Effector memory CD4-positive, alpha-beta T cell (primary cell): ENCODE measurements around the gene THEM4.

ENCODE experiments used
- DNase-seq, 3 donors: peaks; one replicate each; pipeline ENCODE4 v3.0.0-alpha.2; 2020
- H3K27ac ChIP-seq: 2 replicates; pipeline ENCODE4 v1.7.0; 2013; ENCODE audit warnings: mild to moderate bottlenecking, low read length, moderate library complexity; ENCODE audit not compliant: insufficient read depth, poor library complexity, severe bottlenecking
- H3K27me3 ChIP-seq: replicated peaks from 2 replicates; pipeline ENCODE4 v1.7.0; 2013; ENCODE audit warnings: mild to moderate bottlenecking, low read length; ENCODE audit not compliant: insufficient read depth, control insufficient read depth, poor library complexity, severe bottlenecking
- H3K36me3 ChIP-seq: 2 replicates; pipeline ENCODE4 v1.7.0; 2013; ENCODE audit warnings: mild to moderate bottlenecking, low read length, moderate library complexity; ENCODE audit not compliant: control insufficient read depth, insufficient read depth
- H3K4me1 ChIP-seq: 2 replicates; pipeline ENCODE4 v1.7.0; 2013; ENCODE audit warnings: low read length, mild to moderate bottlenecking; ENCODE audit not compliant: control insufficient read depth, insufficient read depth, poor library complexity, severe bottlenecking
- H3K4me3 ChIP-seq: 2 replicates; pipeline ENCODE4 v1.7.0; 2013; ENCODE audit warnings: low read length, low read depth, mild to moderate bottlenecking; ENCODE audit not compliant: insufficient read depth, poor library complexity, severe bottlenecking
- H3K9me3 ChIP-seq: 2 replicates; pipeline ENCODE4 v1.7.0; 2013; ENCODE audit warnings: mild to moderate bottlenecking, low read length, moderate library complexity; ENCODE audit not compliant: control insufficient read depth

The THEM4 gene

DNA sequence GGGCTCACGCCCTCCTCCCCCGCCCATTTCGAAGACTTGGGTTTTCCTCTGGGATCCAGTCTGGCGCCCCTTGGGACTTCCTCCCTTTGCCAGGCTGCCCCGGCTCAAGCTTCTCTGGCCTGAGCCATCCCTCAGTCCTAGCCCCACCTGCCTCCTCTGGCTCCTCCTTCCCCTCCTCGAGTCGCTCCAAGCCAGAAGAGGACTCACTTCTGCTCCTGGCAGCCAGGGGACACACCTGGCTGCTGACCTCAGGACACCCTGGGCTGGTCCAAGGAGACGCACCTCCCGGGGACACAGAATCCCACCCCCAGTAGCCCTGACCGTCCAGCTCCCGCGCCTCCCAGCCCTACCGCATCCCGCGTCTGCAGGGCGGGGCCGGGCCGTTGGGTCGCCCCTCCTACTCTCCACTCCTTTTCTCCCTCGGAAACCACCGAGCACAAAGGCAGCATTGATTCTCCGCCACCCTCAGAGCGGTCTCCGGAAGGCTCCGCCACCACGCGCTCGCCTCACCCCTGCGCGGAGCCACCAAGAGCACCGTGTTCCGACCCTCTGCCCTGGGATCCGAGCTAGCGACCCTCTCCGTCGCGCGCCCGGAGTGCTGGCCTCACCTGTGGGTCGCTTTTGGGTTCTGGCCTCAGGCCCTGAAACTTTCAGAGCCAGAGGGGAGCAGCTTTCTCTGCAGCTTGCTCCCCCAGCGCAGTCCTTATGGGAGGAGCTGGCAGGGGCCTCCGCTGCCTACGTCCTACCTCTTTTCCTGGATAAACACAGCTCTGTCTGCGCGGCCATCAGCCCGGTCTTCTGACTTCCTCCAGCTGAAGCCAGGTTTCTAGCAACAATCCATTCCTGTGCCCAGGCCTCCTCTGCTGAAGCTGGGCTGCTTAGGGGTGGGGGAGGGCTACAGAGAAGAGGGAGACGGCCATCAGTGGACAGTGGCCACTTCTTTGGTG is 69.6 kb downstream of the THEM4 start, which contains the start of gene C2CD4D:
C2CD4D (minus strand) TSS at position 364 of the 947 bp plus-strand sequence. CDS start 831 bp downstream, outside the sequence.
- DNase-seq = peak; percentile 64 to 67 (median 67)
- H3K4me1 ChIP-seq = peaks cover 48% of the 10 kb centered on the region
- H3K9me3 ChIP-seq = no peaks in the 10 kb centered on the region
- no peaks in the 10 kb centered on the region for H3K36me3 ChIP-seq
- peak within 1 kb of the TSS; percentile 80 for H3K27ac ChIP-seq
- no peaks in the 10 kb centered on the region for H3K27me3 ChIP-seq
- H3K4me3 ChIP-seq = peak within 1 kb of the TSS; percentile 63

DNA sequence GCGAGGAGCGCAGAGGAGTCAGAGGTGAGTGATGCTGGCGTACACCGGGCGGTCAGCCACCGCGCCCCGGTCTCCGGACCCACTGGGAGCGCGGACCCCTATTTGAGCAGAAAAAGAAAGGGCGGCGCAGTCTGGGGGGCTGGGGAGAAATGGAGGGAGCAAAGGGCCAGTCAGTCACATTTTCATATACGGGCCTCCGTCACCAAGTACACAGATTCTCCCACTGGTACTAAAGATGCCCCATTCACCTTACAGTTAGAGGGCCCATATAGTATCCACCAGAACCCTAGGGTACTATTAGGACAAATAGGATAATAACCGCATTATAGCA is 70.3 kb downstream of the THEM4 start:
- no peaks in the 10 kb centered on the region for H3K9me3 ChIP-seq
- H3K27ac ChIP-seq = peak overlapping the region; percentile 80
- H3K4me1 ChIP-seq = peaks cover 55% of the 10 kb centered on the region
- H3K27me3 ChIP-seq = no peaks in the 10 kb centered on the region
- no peak for DNase-seq
- H3K36me3 ChIP-seq = no peaks in the 10 kb centered on the region
- H3K4me3 ChIP-seq = peak overlapping the region; percentile 63

DNA sequence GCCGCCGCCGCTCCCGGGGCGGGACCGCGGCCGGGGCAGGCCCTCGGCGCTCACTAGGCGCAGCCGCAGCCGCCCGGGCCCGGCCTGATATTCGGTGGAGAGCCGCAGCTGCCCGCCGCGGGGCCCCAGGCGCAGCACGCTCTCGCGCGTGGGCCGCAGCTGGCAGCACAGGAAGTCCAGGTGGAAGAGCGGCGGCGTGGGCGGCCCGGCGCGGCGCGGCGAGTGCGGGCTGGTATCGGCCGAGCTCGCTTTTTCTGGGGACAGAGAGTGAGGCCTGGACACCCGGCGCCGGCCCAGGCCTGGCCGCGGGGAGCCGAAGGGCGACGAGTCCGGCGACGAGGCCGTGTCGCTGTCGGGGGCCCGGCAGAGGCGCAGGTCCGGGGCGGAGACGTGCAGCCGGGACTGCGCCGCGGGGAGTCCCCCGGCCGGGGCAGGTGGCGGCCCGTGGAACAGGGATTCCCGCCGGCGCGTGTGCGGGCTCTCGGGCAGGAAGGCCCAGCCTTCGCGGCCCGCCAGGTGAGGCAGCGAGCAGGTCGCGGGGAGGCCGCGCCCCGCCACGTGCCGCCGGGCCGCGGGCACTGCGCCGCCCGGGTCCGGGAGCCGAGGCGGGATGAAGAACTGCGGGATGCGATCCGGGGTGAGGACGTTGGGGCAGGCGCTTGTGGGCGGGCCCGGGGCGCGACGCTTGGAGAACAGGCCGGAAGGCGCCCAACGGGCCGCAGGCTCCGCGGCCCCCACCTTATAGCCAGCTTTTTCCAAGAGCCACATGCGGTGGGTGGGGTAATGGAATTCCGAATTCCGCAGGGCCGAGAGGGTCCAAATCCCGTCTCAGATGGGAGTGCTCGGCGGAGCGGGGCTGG is 70.9 kb downstream of the THEM4 start:
- Histone ChIP-seq H3K27ac (peak overlapping the region; percentile 80), H3K27me3 (no peaks in the 10 kb centered on the region), H3K4me3 (peak overlapping the region; percentile 63), H3K36me3 (no peaks in the 10 kb centered on the region), H3K4me1 (peaks cover 61% of the 10 kb centered on the region), H3K9me3 (no peaks in the 10 kb centered on the region)
- peak; percentile 30 to 44 (median 37) for DNase-seq

DNA sequence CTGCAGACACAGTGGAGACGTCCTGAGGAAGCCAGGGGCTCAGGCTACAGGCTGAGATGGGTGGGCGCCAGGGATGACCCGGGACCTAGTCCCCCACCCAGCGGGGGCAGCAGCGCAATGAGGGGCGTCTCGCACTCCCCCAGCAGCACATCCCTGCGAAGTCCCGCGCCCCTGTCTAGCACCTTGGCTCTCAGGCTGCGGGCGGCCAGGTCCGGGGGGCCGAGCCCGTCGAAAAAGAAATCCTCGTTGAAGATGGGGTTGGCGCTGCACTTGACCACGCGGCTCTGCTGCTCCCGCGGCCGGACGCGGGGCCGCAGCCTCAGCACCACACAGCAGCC is 71.5 kb downstream of the THEM4 start:
- no peaks in the 10 kb centered on the region for H3K36me3 ChIP-seq

DNA sequence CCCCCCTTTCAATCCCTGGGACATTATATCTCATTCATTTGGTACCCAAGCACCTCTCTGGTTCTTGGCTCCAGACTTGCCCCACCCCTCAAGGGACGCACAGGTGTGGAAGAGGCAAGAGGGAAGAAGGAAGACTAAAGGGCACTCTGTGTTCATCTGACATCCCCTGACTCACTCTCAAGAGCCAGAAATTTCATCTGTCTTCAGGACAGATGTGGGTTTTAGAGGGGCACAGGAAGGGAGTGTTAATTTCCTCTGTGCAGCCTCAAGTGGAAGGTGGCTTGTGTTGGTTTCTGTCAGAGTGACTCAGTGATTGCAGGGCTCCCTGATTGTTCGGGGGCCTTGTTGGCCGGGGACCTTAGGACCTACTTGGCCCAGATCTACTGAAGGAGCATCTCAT is 72.1 kb downstream of the THEM4 start:
- H3K4me3 ChIP-seq = peak overlapping the region; percentile 39
- peaks cover 73% of the 10 kb centered on the region for H3K4me1 ChIP-seq
- DNase-seq = peak; percentile 23 to 51 (median 44)
- H3K9me3 ChIP-seq = no peaks in the 10 kb centered on the region
- H3K36me3 ChIP-seq = no peaks in the 10 kb centered on the region
- H3K27ac ChIP-seq = peak overlapping the region; percentile 80
- no peaks in the 10 kb centered on the region for H3K27me3 ChIP-seq

More for the DNA sequence above, 71.5 kb downstream of the THEM4 start:
- Histone ChIP-seq H3K4me1 (peaks cover 66% of the 10 kb centered on the region), H3K9me3 (no peaks in the 10 kb centered on the region), H3K4me3 (peak overlapping the region; percentile 39), H3K27me3 (no peaks in the 10 kb centered on the region), H3K27ac (peak overlapping the region; percentile 80)
- DNase-seq = peak in 1 of 3 donors; percentile 22

DNA sequence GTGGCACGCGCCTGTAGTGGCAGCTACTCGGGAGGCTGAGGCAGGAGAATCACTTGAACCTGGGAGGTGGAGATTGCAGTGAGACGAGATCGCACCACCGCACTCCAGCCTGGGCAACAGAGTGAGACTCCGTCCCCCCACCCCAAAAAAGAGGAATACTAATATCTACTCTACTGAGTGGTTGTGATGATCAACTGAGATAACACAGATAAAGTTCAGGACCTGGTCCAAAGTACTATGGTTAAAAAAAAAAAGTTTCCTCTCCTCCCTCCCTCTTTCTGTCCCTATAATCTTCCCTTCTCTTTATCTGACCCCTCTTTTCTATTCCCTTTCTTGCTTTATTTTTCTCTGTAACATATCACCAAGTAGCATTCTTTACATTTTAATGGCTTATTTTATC is 73.7 kb downstream of the THEM4 start:
- Histone ChIP-seq H3K27ac (no peak overlapping the region), H3K4me1 (peaks cover 86% of the 10 kb centered on the region), H3K4me3 (no peak overlapping the region), H3K36me3 (no peaks in the 10 kb centered on the region), H3K27me3 (no peaks in the 10 kb centered on the region), H3K9me3 (no peaks in the 10 kb centered on the region)
- no peak for DNase-seq

DNA sequence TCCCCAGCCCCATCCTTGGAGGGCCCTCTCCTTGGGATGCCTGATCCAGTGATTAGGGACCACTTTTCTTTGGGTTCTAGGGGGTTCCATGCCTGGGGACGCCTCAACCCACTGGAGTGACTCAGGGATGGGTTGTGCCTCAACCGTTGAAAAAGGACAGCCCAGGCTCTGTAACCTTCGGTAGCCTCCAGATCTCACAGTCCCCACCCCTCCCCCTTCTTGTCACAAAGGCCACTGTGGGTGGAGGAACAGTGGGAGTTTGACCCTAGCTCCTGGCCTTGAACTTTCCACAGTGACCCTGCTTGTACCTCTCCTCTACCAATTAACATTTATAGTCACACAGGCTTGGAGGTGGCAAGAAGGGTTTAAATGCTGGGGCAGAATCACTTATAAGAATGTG is 75.1 kb downstream of the THEM4 start:
- Histone ChIP-seq H3K4me1 (peaks cover 88% of the 10 kb centered on the region), H3K27ac (peak overlapping the region; percentile 60), H3K4me3 (peak overlapping the region; percentile 6), H3K27me3 (no peaks in the 10 kb centered on the region), H3K9me3 (no peaks in the 10 kb centered on the region), H3K36me3 (no peaks in the 10 kb centered on the region)
- DNase-seq = no peak

DNA sequence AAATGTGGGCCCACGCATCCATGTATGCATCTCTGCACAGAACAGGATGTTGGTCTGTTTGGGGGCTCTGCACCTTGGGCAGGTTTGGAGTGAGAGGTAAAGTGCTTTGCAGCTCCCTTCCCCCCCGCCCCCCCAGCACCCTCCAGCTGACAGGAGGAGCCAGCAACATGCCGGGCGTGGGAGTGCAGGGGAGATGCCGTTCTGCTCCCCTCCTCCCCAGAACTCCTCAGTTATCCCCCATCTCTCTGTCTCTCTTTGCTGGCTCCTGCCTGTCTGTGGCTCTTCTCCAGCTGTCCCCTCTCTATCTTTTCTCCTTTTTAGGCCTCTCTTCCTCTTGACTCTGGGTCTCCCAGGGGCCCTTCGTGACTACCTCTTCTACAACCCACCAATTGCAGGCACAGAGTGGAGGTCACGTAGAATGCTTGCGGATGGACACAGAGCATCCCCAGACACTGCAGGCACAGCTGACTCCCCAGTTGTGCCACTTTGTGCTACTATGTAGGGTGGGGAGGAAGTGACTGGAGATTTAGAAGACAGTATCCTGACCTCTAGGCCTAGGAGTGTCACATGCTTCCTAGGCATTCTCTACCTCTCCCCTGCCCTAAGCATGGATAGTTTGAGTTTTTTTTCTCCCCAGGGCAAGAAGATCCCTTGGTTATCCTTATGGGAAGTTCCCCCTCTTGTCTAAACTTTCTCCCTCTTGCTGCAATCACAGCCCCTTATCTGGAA is 76.0 kb downstream of the THEM4 start:
- Histone ChIP-seq H3K9me3 (no peaks in the 10 kb centered on the region), H3K36me3 (no peaks in the 10 kb centered on the region), H3K27me3 (no peaks in the 10 kb centered on the region), H3K4me1 (peaks cover 88% of the 10 kb centered on the region), H3K27ac (peak overlapping the region; percentile 60), H3K4me3 (peak overlapping the region; percentile 6)
- DNase-seq = no peak

DNA sequence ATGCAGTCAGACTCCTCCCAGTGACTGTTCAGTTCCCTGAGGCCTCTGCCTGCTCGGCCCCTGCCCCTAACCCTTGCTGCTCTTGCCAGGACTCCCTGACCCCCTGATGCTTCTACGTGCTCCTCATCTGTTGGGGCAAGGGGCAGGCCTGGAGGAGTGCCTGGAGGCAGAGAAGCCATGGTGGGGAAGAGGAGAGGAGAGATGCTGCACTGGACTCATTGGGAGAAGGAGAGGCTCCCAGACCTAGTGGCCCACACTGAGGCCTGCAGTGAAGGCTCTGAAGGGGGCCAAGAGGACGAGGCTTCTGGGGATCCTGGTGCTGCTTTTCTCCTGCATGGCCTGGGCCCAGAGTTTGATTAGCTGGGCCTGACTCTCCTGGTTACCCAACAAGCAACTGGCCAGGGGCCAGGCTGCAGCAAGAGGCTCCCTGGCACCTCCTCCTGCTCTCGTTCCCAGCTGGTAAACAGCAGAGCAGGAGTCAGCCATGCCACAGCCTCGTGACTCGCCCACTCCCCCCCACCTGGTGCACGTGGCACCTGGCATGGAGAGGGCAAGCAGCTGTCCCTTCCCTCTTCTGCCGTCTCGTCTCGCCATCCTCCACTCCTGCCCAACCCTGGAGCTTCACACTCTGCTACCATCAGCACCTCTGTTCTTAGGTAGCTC is 76.9 kb downstream of the THEM4 start:
- peak overlapping the region; percentile 60 for H3K27ac ChIP-seq
- H3K27me3 ChIP-seq = no peaks in the 10 kb centered on the region
- no peaks in the 10 kb centered on the region for H3K9me3 ChIP-seq
- no peak for DNase-seq
- no peaks in the 10 kb centered on the region for H3K36me3 ChIP-seq
- peaks cover 88% of the 10 kb centered on the region for H3K4me1 ChIP-seq
- no peak overlapping the region for H3K4me3 ChIP-seq
